ENCODE results near the gene SOX9. TPM values are rescaled to one million over a fixed set of nuclear protein-coding genes. Genes with fewer than 3 reads are reported as not detected.

Gene SOX9
- total and polyA plus RNA-seq, 8 donors: 5.8 to 69.5 (median 16.8) TPM

DNA sequence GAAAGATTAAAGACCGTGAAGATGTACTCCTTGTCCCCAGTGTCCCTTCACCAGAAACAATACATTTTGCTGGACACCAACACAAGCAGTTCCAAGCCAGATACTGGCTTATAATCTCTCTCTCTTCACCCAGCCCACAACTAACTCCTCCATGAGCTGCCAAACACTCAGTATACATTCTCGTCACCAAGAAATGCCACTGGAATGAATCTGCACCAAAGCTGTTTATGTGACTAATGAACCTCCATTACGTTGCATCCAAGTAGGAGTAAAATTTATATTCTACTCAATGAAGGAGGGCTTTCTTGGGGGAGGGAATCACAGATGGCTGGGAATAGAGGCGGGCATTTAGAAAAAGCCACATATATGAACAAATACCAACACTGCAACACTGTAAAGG is 20.9 kb upstream of the SOX9 start:
- TF ChIP-seq EP300 (IDR thresholded peaks at IDR 0.05): no peak
- DNase-seq: no peak
- Histone ChIP-seq H3K4me3 (no peak overlapping the region), H3K27me3 (peaks cover 0 to 9% (median 0%) of the 10 kb centered on the region in 3 donors), H3K9me3 (no peaks in the 10 kb centered on the region), H3K36me3 (no peaks in the 10 kb centered on the region), H3K4me1 (no peaks in the 10 kb centered on the region), H3K27ac (no peak overlapping the region)
- intact Hi-C loops (cut with DNase I; ENCODE audit: low total_unique reads): no loop called here
- 72 to 89% (median 80%) methylated on average over 4 of the region's 4 CpGs for WGBS, 5 donors

DNA sequence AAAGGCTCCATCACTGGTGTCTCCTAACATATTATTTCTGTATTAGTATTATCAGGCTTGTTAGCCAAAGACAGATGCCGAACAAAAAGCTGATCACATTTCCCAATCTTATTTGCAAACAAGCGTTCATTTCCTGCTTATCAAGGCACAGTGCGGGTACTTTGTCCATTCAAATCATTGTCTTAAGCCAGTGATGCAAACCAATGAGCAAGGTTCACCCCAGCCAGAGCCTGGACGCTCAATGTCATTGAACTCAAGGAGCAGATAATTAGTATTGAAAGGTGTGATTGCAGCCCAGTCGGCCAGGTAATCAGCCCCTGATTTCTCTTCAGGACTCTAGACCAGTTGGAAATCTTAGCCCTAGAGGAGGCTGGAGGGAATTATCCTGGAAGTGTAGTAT is 20.4 kb upstream of the SOX9 start:
- intact Hi-C loops (cut with DNase I; ENCODE audit: low total_unique reads): no loop called here
- TF ChIP-seq, protein P1, sequence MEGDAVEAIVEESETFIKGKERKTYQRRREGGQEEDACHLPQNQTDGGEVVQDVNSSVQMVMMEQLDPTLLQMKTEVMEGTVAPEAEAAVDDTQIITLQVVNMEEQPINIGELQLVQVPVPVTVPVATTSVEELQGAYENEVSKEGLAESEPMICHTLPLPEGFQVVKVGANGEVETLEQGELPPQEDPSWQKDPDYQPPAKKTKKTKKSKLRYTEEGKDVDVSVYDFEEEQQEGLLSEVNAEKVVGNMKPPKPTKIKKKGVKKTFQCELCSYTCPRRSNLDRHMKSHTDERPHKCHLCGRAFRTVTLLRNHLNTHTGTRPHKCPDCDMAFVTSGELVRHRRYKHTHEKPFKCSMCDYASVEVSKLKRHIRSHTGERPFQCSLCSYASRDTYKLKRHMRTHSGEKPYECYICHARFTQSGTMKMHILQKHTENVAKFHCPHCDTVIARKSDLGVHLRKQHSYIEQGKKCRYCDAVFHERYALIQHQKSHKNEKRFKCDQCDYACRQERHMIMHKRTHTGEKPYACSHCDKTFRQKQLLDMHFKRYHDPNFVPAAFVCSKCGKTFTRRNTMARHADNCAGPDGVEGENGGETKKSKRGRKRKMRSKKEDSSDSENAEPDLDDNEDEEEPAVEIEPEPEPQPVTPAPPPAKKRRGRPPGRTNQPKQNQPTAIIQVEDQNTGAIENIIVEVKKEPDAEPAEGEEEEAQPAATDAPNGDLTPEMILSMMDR (IDR thresholded peaks at IDR 0.05): no peak
- TF ChIP-seq EP300 (IDR thresholded peaks at IDR 0.05) (no peak), POLR2A (IDR thresholded peaks at IDR 0.05) (no peak), POLR2AphosphoS5 (IDR thresholded peaks at IDR 0.05) (no peak)
- Histone ChIP-seq H3K36me3 (no peaks in the 10 kb centered on the region), H3K27me3 (peaks cover 0 to 9% (median 0%) of the 10 kb centered on the region in 3 donors), H3K4me1 (no peaks in the 10 kb centered on the region), H3K27ac (no peak overlapping the region), H3K9me3 (no peaks in the 10 kb centered on the region), H3K4me3 (no peak overlapping the region)
- WGBS, 5 donors: 66 to 75% (median 68%) methylated on average over 5 of the region's 5 CpGs
- DNase-seq: no peak

DNA sequence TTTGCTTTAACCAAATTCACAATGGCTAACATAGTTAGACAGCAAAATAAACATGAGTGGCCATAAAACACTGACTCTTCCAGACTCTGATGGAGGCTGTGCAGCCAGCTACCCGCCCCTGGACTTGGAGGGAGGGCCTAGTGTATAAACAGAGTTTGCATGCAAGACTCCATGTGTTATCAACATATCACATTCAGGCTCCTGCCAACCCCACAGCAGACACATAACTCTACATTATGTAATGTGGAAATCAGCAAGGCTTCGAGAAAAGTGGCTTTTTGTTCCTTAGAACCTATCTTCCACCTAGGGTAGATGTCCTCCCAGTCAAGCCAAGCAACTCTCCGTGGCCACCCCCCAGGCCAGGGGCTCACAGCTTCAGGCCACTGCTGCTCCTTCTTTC is 19.3 kb upstream of the SOX9 start:
- Histone ChIP-seq H3K27ac (no peak overlapping the region), H3K9me3 (no peaks in the 10 kb centered on the region), H3K4me1 (no peaks in the 10 kb centered on the region), H3K36me3 (no peaks in the 10 kb centered on the region), H3K4me3 (no peak overlapping the region), H3K27me3 (peaks cover 0 to 9% (median 0%) of the 10 kb centered on the region in 3 donors)
- intact Hi-C loops (cut with DNase I; ENCODE audit: low total_unique reads): no loop called here
- 49 to 66% (median 55%) methylated on average over 3 of the region's 3 CpGs for WGBS, 5 donors
- TF ChIP-seq POLR2A (IDR thresholded peaks at IDR 0.05) (no peak), EP300 (IDR thresholded peaks at IDR 0.05) (no peak), POLR2AphosphoS5 (IDR thresholded peaks at IDR 0.05) (no peak)
- TF ChIP-seq, protein P1 (IDR thresholded peaks at IDR 0.05): no peak
- no peak for DNase-seq

DNA sequence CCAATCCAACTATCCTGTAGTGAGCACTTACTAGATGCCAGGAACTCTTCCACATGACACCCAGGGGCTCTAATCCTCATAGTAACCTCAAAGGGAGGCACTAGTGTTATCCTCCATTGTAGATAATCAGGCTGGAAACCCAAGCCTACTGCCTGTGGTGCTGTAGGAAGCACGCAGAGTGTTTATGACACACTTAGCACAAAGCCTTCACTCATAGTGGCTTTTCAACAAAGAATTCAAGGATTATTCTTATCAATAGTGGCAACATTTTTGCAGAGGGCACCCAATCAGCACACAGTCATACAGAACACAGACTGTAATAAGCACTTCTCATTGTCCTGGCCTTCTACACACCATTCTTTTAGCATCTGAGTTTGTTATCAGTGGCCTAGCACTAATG is 18.5 kb upstream of the SOX9 start:
- Histone ChIP-seq H3K9me3 (no peaks in the 10 kb centered on the region), H3K27ac (no peak overlapping the region), H3K4me3 (no peak overlapping the region), H3K27me3 (peaks cover 0 to 9% (median 0%) of the 10 kb centered on the region in 3 donors), H3K4me1 (no peaks in the 10 kb centered on the region), H3K36me3 (no peaks in the 10 kb centered on the region)
- intact Hi-C loops (cut with DNase I; ENCODE audit: low total_unique reads): no loop called here
- WGBS, 5 donors: 84 to 92% (median 88%) methylated on average over 1 of the region's 1 CpG
- DNase-seq: no peak
- TF ChIP-seq, protein P1 (IDR thresholded peaks at IDR 0.05): no peak
- TF ChIP-seq EP300 (IDR thresholded peaks at IDR 0.05) (no peak), POLR2A (IDR thresholded peaks at IDR 0.05) (no peak)

DNA sequence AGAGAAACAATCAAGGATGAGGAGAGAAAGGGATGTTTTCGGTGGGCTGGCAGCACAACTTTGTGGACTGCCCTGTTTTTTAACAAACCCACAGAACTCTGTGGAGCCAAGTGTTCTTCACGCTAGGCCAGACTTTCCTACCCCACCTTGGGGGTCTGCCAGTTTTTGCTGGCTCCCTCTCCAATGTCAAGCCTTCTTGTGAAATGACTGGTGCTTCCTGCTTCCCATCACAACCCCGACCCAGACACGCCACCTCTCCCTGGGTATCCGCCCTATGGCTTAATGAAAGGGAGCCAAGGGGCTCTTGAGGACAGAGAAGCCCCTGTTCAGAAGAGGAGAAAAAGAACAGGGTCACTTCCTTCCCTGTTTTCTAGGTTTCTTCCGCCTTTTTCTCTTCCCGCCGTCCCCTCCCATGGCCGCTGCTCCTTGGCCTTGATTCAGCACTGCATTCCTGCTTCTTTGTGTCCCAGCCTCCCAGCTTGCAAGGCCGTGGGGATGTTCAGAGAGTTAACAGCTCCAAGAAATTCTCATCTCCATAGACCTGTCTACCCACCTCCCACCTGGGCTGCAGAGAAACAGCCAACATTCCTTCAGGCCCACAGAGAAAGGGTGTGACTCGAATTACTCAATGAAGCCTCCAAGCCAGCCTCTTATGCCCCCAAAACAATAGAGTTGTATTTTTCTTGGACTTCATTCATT is 16.5 kb upstream of the SOX9 start:
- intact Hi-C loops (cut with DNase I; ENCODE audit: low total_unique reads): no loop called here
- Histone ChIP-seq H3K27me3 (peaks cover 0 to 9% (median 0%) of the 10 kb centered on the region in 3 donors), H3K4me3 (no peak overlapping the region), H3K9me3 (no peaks in the 10 kb centered on the region), H3K4me1 (no peaks in the 10 kb centered on the region), H3K36me3 (no peaks in the 10 kb centered on the region), H3K27ac (no peak overlapping the region)
- no peak for DNase-seq
- TF ChIP-seq POLR2AphosphoS5 (IDR thresholded peaks at IDR 0.05) (no peak), POLR2A (IDR thresholded peaks at IDR 0.05) (no peak), EP300 (IDR thresholded peaks at IDR 0.05) (no peak)
- TF ChIP-seq, protein P1 (IDR thresholded peaks at IDR 0.05): no peak
- 80 to 91% (median 85%) methylated on average over 11 of the region's 11 CpGs for WGBS, 5 donors
